ENCODE data around the gene NR2C2.
A peak's percentile ranks its signal among the peaks of the same experiment; 100 is the strongest.
"Not testable (repeated sequence)": the region's sequence is repeated elsewhere in the genome, so short reads cannot be mapped to it uniquely, and the experiment has no call there.

NR2C2 gene

DNA sequence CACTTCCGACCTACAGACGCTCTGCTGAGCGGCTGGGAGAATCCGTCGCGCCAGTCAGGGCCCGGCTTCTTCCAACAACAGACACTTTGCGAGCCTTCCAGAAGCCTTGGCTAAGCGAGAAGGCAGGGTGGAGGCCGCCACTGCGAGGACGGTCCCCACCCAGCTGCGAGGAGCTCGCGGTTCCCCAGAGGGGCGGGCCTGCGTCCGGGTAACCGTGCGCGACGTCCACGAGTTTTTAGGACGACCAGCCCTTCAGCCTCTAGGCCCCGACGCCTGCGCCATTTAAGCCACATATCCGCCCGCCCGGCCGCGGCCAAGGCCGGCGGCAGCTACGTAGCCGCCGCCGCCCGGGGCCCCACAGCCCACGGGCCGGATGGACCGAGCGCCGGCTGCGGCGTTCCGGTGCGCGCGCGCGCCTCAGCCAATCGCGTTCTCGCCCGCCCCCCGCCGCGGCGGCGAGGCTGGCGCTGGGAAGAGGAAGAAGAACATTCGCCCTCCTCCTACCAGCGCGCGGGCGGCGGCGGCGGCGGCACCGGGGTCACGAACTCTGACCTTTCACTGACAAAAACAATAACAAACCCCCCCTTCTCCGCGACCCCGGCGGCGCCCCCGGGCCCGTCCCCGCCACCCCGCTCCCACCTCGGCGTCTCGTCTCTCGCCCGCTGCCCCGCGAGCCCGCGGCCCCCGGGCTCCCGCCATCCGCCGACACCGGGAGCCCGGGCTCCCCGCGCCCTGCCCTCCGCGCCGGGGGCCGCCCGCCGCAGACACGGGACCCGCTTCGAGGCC, at the start of gene NR2C2:
Gene NR2C2, plus strand, starts transcription at position 484 of the 786 bp plus-strand sequence. CDS start 56,332 bp downstream, outside the sequence.
- DNase-seq (ENCODE audit: low read depth): peak; percentile 75

DNA sequence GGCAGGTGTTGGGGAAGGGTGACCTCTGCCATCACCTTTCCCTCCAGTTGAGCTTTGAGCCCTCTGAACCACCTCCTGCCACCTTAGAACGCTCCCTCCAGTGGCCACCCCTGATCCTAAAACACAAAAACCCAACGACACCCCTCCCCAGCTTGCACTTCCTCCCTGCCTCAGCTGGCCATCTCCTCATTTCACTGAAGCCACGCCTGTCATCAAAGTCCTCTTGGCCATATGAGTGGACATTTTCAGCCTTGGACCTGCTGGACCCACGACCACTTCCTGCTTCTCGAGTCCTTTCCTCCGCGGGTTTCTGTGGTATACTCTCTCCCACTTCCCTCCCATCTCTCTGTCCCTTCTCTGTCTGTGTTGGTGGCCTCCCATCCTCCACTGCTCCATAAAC, 48.5 kb upstream of the NR2C2 start:
- DNase-seq (ENCODE audit: low read depth): no peak

DNA sequence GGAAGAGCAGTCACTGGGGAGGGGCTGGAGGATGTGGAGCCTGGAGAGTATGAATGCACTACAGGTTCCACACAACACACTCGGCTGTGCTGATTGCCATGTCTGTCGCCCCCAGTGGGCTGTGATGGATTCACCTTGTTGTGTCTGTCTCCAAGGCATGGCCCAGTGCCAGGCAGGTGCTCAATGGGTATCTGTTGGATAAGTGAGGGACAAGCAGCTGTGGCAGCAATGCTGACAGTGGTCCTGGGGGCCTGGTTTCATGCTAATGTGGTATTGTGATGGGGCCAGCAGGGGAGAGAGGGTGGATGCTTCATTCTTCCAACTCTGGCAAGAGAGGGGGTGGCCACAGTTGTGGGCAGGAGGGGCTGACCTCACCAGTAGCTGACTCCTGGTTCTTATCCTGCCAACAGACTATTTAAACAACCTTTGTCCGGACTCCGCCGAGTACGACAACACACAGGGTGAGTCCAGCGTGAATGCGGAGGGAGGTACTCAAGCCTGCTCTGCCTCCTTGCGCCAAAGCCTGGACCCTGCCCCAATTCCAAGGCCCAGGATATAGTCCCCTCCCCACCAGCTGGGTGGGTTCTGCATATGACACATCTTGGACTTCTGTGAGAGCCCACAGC, 47.3 kb upstream of the NR2C2 start:
- no peak for DNase-seq (ENCODE audit: low read depth)

DNA sequence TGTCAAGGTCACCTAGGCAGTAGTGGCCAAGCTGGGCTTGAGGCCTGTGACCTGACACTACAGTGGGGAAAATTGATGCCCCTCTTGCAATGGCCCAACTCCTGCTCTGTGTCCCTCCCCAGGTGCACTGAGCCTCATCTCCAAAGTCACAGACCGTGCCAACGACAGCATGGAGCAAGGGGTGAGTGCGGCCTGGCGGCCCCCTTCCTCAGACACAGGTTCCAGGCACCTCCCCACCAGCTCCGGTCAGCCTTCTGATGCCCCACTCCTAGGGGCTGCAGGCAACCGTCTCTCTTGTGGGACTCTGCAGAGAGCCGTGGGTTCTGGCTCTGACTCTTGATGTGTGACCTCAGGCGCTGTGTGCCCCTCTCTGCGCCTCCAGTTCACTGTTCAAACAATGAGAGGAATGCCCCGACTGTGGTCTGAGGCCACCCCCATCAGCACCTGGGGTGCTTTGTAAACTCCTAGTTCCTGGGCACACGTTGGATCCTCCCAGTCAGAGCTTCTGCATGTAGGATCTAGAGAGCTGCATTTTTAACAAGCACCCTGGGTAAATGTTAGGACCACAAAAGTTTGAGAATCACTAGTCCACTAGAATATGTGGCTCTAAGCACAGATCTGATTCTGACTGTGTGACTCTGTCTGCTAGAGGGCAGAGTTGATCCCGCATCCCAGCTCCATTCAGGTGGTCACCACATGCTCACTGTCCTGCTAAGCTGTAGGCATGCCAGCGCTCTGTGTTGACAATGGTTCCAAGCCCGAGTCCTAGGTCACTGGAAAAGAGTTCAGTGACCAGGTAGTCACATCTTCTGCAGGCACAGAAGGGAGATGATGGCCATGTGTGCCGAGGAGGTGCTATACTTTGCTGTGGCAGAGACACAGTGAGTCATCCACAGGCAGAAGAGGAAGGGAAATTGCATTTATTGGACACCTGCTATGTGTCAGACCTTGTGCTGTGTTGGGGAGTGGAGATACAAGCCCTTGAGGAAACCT, 46.2 kb upstream of the NR2C2 start:
- DNase-seq (ENCODE audit: low read depth): no peak

DNA sequence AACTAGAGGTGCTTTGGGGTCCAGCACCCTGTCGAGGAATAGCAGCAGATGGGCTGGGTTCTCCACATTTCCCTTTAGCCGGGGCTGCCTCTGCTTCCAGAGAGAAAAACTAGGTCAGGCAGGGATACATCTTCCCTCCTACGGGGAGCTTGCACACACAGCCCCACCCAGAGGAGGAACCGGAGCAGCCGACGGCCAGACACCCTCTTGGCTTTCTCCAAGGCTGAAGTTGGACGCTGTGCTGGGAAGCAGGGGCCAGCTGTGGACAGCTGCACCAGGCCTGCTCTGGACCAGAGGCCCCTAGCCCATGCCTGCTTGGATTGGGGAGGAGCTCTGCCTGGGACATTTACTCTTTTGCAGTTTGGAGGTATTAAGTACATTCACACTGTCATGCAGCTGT, 44.7 kb upstream of the NR2C2 start:
- no peak for DNase-seq (ENCODE audit: low read depth)

DNA sequence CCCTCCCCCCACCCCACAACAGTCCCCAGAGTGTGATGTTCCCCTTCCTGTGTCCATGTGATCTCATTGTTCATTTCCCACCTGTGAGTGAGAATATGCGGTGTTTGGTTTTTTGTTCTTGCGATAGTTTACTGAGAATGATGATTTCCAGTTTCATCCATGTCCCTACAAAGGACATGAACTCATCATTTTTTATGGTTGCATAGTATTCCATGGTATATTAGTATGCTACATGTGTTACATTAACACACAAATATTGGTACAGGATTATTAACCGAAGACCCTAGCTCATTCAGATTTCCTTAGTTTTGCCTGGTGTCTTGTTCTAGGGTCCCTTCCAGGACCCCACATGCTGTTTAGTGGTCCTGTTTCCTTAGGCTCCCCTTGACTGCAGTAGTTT, 43.9 kb upstream of the NR2C2 start:
- not testable (repeated sequence) for DNase-seq (ENCODE audit: low read depth)

DNA sequence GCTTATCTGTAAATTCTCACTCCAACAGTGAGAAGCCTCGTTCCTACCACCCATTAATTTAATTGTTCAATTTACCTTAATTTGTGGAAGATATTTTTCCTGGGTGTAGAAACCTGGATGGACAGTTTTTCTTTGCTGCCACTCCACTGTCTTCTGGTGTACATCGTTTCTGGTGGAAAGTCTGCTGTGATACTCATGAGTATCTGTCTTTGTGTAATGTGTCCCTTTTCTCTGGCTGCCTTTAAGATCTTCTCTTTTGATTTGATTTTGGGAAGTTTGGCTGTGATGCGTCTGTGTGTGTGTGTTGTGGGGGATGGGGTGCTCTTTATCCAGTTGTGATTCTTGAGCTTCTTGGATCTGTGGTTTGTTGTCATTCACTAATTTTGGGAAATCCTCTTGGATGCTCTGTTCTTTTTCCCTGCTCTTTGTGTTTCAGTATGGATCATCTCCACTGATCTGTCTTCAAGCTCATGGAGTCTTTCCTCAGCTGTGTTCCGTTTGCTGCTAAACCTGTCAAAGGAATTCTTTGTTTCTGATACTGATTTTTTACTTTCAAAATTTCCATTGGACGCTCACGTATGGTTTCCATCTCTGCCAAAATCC, 42.2 kb upstream of the NR2C2 start:
- DNase-seq (ENCODE audit: low read depth): no peak

DNA sequence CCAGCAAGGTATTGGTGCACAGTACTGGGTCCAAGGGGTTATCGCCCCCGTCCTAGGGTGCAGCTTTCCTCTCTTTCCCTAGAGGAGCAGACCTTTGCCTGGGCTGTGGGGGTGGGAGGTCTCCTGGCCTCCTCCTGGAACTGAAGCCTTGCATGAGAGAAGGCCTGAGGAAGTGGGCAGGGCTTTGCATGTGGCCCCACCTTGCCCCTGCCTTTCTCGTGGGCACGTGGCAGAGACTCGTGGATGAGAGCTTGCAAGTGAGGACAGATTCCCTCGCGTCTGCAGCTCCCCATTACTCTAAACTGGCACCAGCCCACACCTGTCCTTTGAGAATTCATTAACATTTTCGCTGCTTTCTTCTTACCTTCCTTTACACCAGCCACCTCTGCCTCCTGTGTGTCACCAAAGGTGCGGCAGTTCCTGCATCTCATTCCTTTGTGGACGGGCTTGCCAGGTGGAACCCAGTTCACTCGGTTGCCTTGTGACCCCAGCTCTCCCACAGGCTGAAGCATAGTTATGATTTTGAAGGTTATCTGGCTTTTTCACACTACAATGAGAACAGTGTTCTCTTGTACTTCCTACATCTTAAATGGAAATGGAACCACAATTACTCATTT, 40.9 kb upstream of the NR2C2 start:
- no peak for DNase-seq (ENCODE audit: low read depth)

DNA sequence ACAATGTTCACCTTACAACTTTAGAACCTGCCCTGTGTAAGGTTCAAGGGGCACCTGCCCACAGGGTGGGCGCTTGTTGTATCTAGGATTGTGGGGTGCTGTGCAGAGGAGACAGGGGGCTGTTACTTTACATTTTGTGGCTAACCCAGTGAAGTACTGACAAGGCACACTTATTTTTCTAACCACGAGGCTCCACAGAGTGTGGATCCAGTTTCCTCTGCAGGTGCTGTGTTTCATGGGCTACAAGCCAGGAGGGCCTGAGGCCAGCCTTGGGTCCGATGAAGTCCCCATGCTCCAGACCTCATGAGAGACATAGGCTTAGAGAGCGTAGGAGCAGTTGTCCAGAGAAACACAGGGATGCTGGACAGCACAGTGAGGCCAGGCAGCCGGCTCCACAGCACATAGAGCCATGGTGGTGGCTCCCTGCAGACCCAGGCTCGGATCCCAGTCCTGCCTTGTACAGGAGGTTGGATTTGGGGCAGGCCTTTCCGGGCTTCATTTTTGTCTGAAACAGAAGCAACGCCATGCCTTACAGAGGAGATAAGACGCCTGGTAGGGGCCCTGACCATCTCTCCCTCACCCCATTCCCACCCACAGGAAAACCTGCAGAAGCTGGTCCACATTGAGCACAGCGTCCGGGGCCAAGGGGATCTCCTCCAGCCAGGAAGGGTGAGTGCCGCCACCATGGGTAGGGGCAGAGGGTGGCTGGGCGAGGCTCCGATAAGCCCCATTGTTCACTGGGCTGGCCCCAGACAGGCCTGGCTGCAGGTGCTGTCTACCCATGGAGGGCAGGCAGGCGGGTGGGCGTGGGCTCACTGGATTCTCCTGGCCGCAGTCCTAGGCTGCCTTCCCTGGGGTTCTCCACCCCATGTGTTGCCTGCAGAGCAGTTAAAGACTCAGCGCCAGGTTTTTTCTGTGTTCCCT, 40.1 kb upstream of the NR2C2 start:
- DNase-seq (ENCODE audit: low read depth): no peak

DNA sequence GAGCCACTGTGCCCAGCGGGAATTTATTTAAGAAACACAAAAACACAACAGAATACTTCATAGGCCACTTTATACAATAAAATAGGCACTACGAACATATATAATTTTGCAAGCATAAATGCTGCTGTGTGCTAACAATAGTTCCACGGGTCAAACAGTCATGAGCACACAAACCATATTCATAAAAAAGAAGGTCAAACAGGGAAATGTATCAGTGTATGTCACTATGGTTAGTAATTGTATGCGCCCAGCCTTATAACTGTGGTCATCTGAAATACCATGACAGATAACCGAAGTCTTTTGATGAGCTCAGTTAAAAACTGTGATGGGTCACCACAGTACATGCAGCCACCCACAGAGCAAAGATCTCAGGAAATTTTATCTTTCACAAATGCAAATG, 38.1 kb upstream of the NR2C2 start:
- no peak for DNase-seq (ENCODE audit: low read depth)

DNA sequence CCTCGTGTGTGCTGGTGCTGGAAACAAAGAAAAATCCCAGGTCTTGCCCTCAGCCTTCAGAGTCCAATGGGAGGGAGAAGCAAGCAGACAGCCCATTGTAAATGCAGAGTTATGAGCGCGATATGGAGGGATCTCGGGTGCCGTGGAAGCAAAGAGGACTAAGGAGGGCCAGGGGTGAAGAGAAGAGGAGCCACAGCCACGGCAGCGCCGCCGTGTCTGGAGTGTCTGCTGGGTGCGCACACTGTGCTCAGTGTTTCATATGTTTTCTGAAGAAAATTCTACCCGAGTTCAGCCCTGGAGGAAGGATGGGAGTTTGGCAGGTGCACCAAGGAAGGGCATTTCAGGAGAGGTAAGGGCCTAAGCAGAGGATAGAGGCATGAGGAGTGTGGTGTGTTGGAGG, 35.7 kb upstream of the NR2C2 start:
- no peak for DNase-seq (ENCODE audit: low read depth)

DNA sequence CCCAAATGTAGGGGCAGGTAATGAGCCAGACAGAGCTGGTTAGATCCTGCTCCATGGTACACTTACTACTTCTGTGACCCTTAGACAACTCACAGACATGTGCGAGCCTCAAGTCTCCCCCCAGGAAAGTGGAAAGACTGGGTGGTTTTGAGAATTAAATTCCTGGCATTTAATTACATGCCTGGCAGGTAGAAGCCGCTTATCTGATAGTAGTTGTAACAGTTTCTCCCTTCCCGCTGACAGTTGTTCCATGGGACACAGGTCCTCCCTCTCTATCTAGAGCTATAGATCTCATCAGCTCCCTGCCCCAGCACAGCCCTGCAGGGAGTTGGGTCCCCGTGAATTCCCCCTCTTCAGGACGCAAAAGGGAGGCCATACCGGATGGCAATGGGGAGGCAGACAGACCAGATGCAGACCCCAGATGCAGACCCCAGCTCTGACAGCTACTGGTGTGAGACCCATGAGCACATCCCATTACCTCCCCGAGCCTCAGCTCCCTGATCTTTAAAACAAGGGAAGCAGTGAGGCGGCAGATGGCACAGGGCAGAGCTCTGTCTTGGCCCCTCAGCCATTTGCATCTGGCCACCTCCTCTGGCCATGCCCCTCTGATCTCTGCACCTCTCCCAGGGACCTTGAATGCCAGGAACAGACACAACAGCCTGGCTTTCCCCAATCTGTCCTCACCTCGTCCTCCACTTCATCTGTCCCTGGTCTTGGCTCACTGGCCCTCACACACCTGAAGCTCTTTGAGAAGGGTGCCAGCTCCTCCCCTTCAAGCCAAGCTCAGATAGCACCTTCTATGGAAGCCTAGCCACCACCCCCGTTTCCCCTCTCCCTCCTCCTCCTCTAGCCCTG, 34.1 kb upstream of the NR2C2 start:
- DNase-seq (ENCODE audit: low read depth): no peak

DNA sequence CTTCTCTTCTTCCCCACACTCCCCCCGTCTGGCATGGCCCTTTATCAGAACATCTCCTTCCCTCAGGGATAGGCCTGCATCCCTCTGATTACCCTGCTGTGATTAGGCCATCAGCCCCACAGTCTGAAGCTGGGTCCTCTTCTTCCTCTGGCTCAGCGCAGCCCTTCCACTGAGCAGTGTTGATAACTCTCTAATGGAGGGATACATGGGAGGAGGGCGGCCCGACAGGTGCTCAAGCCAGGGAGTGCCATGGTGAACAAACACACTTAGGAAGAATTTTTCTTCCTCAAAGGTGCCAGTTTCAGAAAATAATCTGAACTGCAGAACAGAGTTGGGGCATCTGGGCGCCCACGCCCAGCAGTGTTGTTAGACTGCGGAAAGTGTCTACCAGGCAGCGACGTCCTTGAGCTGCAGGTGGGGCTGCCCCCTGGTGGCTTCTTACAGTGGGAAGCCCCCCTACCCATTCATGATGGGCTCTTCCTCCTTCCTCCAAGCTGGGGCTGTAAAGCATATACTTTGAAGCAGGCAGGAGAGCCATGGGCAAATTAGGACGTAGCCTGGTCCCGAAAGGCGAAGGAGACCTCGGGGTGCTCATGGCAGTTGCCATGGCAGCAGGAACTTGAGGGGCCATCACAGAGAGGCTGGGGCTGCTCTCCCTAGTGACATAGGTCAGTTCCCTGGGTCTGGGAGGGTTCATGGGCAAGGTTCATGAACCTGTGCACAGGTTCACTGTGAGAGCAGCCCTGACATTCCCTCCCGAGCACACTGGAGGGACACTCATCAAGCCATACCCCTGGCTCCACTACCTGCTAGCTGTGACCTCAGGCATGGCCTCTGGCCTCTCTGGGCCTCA, 33.2 kb upstream of the NR2C2 start:
- DNase-seq (ENCODE audit: low read depth): no peak

DNA sequence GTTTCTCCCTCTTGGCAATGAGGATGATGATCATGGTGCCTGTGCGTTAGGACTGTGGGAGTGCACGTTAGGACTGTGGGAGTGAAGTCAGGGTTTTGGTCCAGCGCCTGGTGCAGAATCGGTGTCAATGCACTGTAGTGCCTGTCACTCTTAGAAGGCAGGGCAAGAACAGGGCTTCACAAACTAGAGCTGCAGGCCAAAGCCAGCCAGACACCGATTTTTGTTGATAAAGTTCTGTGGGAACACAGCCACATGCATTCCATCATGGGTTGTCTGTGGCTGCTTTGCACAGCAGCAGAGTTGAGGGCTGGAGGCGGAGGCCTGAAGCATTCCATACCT, 32.6 kb upstream of the NR2C2 start:
- DNase-seq (ENCODE audit: low read depth): no peak

DNA sequence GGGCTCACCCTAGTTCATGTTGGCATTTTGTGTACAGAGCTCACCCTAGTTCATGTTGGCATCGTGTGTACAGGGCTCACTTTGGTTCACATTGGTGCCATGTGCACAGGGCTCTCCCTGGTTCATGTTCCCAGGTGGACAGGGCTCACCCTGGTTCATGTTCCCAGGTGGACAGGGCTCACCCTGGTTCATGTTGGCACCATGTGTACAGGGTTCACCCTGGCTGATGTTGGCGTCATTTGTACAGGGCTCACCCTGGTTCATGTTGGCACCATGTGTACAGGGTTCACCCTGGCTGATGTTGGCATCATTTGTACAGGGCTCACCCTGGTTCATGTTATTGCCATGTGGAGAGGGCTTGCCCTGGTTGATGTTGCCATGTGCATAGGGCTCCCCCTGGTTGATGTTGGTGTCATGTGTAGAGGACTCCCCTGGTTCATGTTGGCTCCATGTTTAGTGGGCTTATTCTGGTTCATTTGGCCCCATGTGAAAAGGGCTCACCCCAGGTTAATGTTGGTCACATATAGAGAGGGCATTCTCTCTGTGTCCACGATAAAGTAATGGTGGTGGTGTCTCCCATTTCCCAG, 31.7 kb upstream of the NR2C2 start:
- no peak for DNase-seq (ENCODE audit: low read depth)

DNA sequence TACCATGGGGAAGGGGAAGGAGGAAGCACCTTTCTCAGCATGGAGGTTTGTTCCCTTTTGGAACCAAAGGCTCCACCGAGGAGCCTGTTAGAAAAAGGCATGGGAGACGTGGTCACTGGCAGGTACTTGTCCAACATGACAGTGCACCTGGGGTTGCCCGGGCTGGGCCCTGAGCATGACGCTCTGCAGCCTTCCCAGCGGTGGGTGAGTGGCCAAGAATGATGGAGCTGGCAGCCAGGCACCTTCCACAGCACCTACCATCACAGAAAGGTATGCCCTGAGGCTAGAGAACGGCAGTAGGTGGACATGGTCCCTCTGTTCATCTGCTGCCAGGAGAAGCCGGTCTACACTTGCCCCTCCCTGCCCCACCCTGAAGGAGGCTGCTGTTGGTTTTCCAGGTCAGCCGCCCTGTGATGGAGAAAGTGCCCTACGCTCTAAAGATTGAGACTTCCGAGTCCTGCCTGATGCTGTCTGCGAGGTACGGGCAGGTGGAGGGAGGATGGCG, 29.0 kb upstream of the NR2C2 start:
- DNase-seq (ENCODE audit: low read depth): no peak

DNA sequence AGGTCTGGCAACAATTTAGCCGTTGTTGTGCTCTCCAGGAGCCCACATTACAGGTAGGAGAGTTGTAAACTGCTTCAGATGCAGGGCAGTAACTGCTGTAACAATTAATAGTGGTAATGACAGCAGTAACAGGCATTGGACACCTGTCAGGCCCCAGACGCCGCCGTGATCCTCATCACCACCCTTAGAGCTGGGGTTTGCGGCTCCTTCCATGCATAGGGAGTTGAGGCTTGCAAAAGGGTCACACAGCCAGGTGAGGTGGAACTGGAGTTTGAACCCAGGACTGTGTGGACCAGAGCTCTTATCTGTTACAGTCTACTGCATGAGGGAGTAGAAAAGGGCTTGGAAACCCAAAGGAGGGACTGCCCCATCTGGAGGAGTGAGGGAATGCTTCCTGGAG, 26.8 kb upstream of the NR2C2 start:
- no peak for DNase-seq (ENCODE audit: low read depth)

DNA sequence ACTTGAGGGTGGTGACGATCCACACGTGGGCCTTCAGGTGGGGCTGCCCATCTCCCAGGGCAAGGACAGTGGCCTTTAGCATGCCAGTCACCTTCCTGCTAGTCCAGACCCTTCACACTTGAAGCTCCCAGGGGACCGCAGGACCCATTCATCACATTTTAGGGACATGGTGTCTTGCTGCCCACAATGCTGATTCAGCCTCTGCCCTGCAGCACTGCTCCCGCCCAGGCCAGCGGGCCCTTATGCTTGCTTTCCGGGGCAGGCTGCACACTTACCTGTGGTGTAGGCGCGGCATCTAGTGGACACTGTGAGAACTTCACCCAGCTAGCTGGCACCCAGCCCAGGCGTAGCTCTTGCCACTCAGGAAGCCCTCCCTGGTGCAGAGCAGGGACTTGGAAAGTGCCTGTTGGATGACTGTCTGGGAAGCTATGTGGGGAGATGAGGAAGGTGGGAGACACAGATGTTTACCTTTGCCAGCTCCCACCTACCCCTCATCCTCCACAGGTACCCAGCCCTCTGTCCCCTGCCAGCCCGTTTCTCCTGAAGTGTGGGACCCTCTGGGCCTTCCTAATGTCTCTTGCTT, 26.3 kb upstream of the NR2C2 start:
- DNase-seq (ENCODE audit: low read depth): peak; percentile 59

Measured in stimulated activated CD8-positive, alpha-beta memory T cell treated with anti-CD3 and anti-CD28 coated beads, Interleukin-7, amount 100 ng/mL, for 24 hours (primary cell).